Glomerular endothelial cell (primary cell): ENCODE results near the gene ZC3H12A. TPM values are rescaled to one million over a fixed set of nuclear protein-coding genes. Genes with fewer than 3 reads are reported as not detected.
"Not testable (repeated sequence)": the region's sequence is repeated elsewhere in the genome, so short reads cannot be mapped to it uniquely, and the experiment has no call there.

Experiments
- DNase-seq: peaks from one replicate; pipeline ENCODE4 v3.0.0-alpha.2; 2011; ENCODE audit warnings: low read depth, low spot score; ENCODE audit errors: extremely low read depth
- total RNA-seq: library from RNA; depleted of rRNA; stranded (reverse); fragments of >200 nt; gene quantifications from 2 replicates; pipeline ENCODE4 v1.2.3, GENCODE V29; 2015

Gene ZC3H12A
- total RNA-seq, 1 donor from 2014 or later = 23.0 TPM

GRCh38 chr1:37498872-37499617, 24.7 kb downstream of the ZC3H12A start:
- DNase-seq = no peak

GRCh38 chr1:37501661-37502060, 27.3 kb downstream of the ZC3H12A start:
- DNase-seq = no peak

GRCh38 chr1:37502104-37502503, 27.7 kb downstream of the ZC3H12A start:
- no peak for DNase-seq

GRCh38 chr1:37502791-37503190, 28.4 kb downstream of the ZC3H12A start:
- DNase-seq = not testable (repeated sequence)

- no peak for DNase-seq
These were observed 32.4 kb downstream of the ZC3H12A start for GRCh38 chr1:37506740-37507139.

GRCh38 chr1:37509181-37509580, 34.8 kb downstream of the ZC3H12A start:
- DNase-seq = no peak

GRCh38 chr1:37513795-37514349, 39.5 kb downstream of the ZC3H12A start:
- DNase-seq = no peak

- DNase-seq = peak; percentile 41
These were observed 40.2 kb downstream of the ZC3H12A start, which contains the start of gene MEAF6 for GRCh38 chr1:37514350-37515184. TSS of gene MEAF6 (minus strand) at chr1:37514766. CDS start at chr1:37514746, 20 bp downstream.

- no peak for DNase-seq
These were observed 41.0 kb downstream of the ZC3H12A start for GRCh38 chr1:37515185-37516034.

- DNase-seq = no peak
These were observed 43.2 kb downstream of the ZC3H12A start for GRCh38 chr1:37517569-37517968.

- not testable (repeated sequence) for DNase-seq
These were observed 43.9 kb downstream of the ZC3H12A start for GRCh38 chr1:37518241-37518640.

GRCh38 chr1:37518929-37519328, 44.5 kb downstream of the ZC3H12A start:
- DNase-seq = not testable (repeated sequence)

- no peak for DNase-seq
These were observed 45.2 kb downstream of the ZC3H12A start for GRCh38 chr1:37519613-37520012.

- not testable (repeated sequence) for DNase-seq
These were observed 55.5 kb downstream of the ZC3H12A start for GRCh38 chr1:37529888-37530287.

GRCh38 chr1:37532418-37533156, 58.2 kb downstream of the ZC3H12A start:
- not testable (repeated sequence) for DNase-seq

- no peak for DNase-seq
These were observed 59.1 kb downstream of the ZC3H12A start for GRCh38 chr1:37533317-37534093.
